Measurements from ENCODE around the gene CAV1. TPM values are rescaled to one million over a fixed set of nuclear protein-coding genes. Genes with fewer than 3 reads are reported as not detected.

The CAV1 gene
- total and polyA plus RNA-seq, 12 donors, result 93.0 to 364 (median 274) TPM

DNA sequence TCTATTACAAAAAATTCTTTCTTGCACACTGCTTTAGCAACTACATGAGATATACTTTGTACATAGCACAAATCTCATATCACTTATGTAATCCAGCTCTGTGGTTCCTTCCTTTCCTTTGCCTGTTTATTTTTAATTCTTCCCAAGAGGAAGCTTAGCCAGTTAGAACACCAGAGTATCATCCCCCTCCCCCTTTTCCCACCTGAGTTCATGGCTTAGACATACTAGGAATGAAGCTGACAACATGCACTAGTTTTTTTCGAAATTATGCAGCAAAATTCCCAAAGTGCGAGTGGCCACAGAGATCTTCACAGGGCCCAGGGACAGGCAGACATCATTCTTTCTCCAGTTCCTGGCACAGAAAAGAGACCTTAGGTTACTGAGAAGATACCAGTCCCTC lies 17.8 kb downstream of the CAV1 start:
- DNase-seq, result no peak
- no peaks in the 10 kb centered on the region for H3K9me3 ChIP-seq
- ATAC-seq, result no peak
- intact Hi-C loops (cut with DNase I), result no loop called here
- H3K27me3 ChIP-seq, result no peaks in the 10 kb centered on the region
- H3K4me3 ChIP-seq, result no peak overlapping the region
- H3K36me3 ChIP-seq, result peaks cover 0 to 97% (median 14%) of the 10 kb centered on the region in 9 donors
- H3K4me1 ChIP-seq, result peaks cover 10 to 100% (median 94%) of the 10 kb centered on the region in 9 donors
- 56 to 65% methylated on average over 2 of the region's 2 CpGs for WGBS, 2 donors
- H3K27ac ChIP-seq, result peak overlapping the region in 9 of 10 donors; percentile 9 to 81 (median 40)
- TF ChIP-seq, protein P1, sequence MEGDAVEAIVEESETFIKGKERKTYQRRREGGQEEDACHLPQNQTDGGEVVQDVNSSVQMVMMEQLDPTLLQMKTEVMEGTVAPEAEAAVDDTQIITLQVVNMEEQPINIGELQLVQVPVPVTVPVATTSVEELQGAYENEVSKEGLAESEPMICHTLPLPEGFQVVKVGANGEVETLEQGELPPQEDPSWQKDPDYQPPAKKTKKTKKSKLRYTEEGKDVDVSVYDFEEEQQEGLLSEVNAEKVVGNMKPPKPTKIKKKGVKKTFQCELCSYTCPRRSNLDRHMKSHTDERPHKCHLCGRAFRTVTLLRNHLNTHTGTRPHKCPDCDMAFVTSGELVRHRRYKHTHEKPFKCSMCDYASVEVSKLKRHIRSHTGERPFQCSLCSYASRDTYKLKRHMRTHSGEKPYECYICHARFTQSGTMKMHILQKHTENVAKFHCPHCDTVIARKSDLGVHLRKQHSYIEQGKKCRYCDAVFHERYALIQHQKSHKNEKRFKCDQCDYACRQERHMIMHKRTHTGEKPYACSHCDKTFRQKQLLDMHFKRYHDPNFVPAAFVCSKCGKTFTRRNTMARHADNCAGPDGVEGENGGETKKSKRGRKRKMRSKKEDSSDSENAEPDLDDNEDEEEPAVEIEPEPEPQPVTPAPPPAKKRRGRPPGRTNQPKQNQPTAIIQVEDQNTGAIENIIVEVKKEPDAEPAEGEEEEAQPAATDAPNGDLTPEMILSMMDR (IDR thresholded peaks at IDR 0.05), result no peak

DNA sequence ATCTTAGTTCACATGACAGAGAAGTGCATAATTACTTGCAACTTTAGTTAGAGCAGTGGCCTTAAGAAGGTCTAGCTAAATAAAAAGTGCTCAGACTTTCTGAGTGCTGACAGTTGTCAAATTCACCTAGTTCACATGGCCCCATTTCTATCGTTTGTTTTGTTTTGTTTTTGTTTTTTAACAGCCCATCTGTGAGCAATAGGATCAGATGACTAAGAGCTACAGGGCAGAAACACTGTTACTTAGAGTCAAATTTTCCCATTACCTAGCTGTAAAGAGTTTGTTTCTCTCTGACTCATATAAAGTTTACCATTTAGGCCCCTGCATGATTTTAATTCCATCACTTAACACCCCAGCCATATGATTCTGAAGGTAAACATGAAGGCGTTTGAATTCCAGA lies 18.8 kb downstream of the CAV1 start:
- intact Hi-C loops (cut with DNase I), result no loop called here
- TF ChIP-seq, protein P1 (IDR thresholded peaks at IDR 0.05), result no peak
- Histone ChIP-seq H3K4me3 (no peak overlapping the region), H3K27ac (peak overlapping the region in 9 of 10 donors; percentile 3 to 81 (median 40)), H3K4me1 (peaks cover 14 to 100% (median 93%) of the 10 kb centered on the region in 9 donors), H3K36me3 (peaks cover 0 to 97% (median 5%) of the 10 kb centered on the region in 9 donors), H3K27me3 (no peaks in the 10 kb centered on the region), H3K9me3 (no peaks in the 10 kb centered on the region)
- 51 to 52% methylated on average over 2 of the region's 2 CpGs for WGBS, 2 donors
- no peak for DNase-seq
- no peak for ATAC-seq

DNA sequence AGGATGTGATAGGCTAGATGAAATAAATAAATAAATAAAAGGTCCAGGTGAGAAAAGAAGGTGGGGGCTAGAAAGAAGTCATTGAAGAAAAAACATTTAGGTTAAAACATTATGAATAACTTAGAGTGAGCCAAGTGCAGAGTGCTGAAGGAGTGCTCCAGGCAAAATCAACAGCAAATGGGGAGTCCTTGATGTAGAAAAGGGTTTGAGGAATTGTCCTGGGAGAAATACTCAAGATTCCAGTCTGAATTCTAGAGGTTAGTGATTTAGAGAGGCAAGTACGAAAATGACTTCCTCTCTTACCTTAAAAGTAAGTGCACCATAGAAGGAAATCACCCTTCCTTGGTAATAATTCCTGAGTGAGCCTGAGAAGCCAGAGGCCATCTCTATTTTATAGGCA lies 19.7 kb downstream of the CAV1 start:
- Histone ChIP-seq H3K4me3 (no peak overlapping the region), H3K27ac (peak overlapping the region in 7 of 10 donors; percentile 48 to 81 (median 70)), H3K27me3 (no peaks in the 10 kb centered on the region), H3K4me1 (peaks cover 14 to 100% (median 90%) of the 10 kb centered on the region in 9 donors), H3K9me3 (no peaks in the 10 kb centered on the region), H3K36me3 (peaks cover 0 to 97% (median 3%) of the 10 kb centered on the region in 9 donors)
- TF ChIP-seq, protein P1 (IDR thresholded peaks at IDR 0.05), result no peak
- intact Hi-C loops (cut with DNase I), result no loop called here
- whole genome bisulfite sequencing, 2 donors, result 52 to 60% methylated on average over 1 of the region's 1 CpG
- DNase-seq (no peak), ATAC-seq (no peak)

DNA sequence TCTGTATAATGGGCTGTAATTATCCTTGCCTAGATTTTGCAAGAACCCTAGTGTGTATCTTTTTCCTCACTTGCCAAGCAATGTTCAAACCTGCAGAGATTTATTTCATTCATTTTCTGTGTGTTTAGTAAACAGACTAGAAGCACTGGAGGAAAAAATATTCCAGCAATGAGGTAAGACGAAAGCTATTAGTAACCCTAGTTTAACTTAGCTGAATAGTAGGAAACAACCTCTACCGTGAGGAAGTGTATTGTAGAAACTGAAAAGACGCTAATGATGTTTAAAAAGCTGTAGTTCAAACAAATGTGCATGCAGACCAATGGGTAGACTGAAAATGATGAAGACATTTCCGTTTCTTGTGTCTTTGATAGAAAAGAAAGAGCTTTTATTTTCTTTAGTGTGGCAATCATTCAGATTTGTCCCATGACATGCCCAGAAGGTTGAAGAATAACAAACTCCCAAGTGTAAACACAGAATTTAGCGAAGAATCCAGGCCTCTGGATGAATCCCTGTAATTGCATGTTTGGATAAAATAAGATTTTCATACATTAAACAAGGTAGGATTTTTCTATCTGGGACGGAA lies 20.7 kb downstream of the CAV1 start:
- Histone ChIP-seq H3K4me3 (no peak overlapping the region), H3K27ac (peak overlapping the region; percentile 1 to 81 (median 61)), H3K9me3 (no peaks in the 10 kb centered on the region), H3K36me3 (peaks cover 0 to 97% (median 3%) of the 10 kb centered on the region in 9 donors), H3K27me3 (no peaks in the 10 kb centered on the region), H3K4me1 (peaks cover 14 to 100% (median 90%) of the 10 kb centered on the region in 9 donors)
- WGBS, 2 donors, result 46 to 52% methylated on average over 6 of the region's 6 CpGs
- TF ChIP-seq, protein P1 (IDR thresholded peaks at IDR 0.05), result no peak
- peak in 3 of 8 donors; percentile 2 to 9 (median 3) for ATAC-seq
- DNase-seq, result no peak
- intact Hi-C loops (cut with DNase I), result no loop called here
